Endothelial cell of umbilical vein (primary cell): ENCODE results near the gene CPLX1. TPM values are rescaled to one million over a fixed set of nuclear protein-coding genes. Genes with fewer than 3 reads are reported as not detected.

Experiments
- BruUV-seq: library from RNA; stranded (reverse); fragments of 400-500 nt; replicated peaks from 2 replicates; lab custom pipeline; 2021; lab: Mats Ljungman, UMichigan
- CTCF ChIA-PET: fragments of 300-600, 350-600 bp; sonication (Branson Sonifier 250); formaldehyde crosslinking; loops from one replicate; lab custom pipeline; 2021; ENCODE audit warnings: antibody characterized with exemption, inconsistent platforms; lab: Charles Lee
- POLR2A ChIA-PET: fragments of 300-600, 350-600 bp; sonication (Branson Sonifier 250); formaldehyde crosslinking; loops from one replicate; lab custom pipeline; 2021; ENCODE audit warnings: antibody characterized with exemption, inconsistent platforms; lab: Charles Lee
- DNase-seq: peaks from one replicate; pipeline ENCODE4 v3.0.0-alpha.2; 2011; ENCODE audit warnings: low read depth, low spot score
- FAIRE-seq: peaks from 2 replicates; lab custom pipeline; 2011; peaks lifted over from hg19 to GRCh38; lab: Jason Lieb, UNC
- H2AFZ ChIP-seq: 2 replicates; pipeline ENCODE4 v1.6.0; 2012; ENCODE audit warnings: low read depth, low read length, control low read depth, inconsistent platforms
- H3K27ac ChIP-seq: 2 replicates; pipeline ENCODE4 v1.5.1; 2011; ENCODE audit warnings: low read depth, mild to moderate bottlenecking, control low read depth, low read length, moderate library complexity; ENCODE audit not compliant: insufficient read depth
- H3K27me3 ChIP-seq, 2 experiments: 2 replicates each; pipeline versions ENCODE4 v1.6.0 to v1.6.1; 2011; ENCODE audit warnings: low read length in 2 of 2, mixed read lengths in 1 of 2; ENCODE audit not compliant: control insufficient read depth in 2 of 2, insufficient read depth in 2 of 2
- H3K36me3 ChIP-seq, 2 experiments: 2 replicates in 1 of 2; 3 replicates in 1 of 2; pipeline ENCODE4 v1.5.1; 2011; ENCODE audit warnings: low read length in 2 of 2, mild to moderate bottlenecking in 1 of 2, moderate library complexity in 1 of 2; ENCODE audit not compliant: control insufficient read depth in 2 of 2, insufficient read depth in 2 of 2; ENCODE audit errors: extremely low read depth in 1 of 2
- H3K4me1 ChIP-seq: 3 replicates; pipeline ENCODE4 v1.5.1; 2011; ENCODE audit warnings: mild to moderate bottlenecking, low read length; ENCODE audit not compliant: control insufficient read depth, insufficient read depth; ENCODE audit errors: extremely low read depth
- H3K4me2 ChIP-seq: 2 replicates; pipeline ENCODE4 v1.6.1; 2011; ENCODE audit warnings: low read length, control low read depth, mixed read lengths; ENCODE audit not compliant: insufficient read depth
- H3K4me3 ChIP-seq, 3 experiments: fragments of 200-600 bp in 1 of 3; sonication (generic), shearing (Covaris generic) in 1 of 3; replicated peaks in 1 of 3; 2 replicates each; pipeline ENCODE4 v1.5.1; 2011 to 2016; ENCODE audit warnings: control low read depth in 3 of 3, low read length in 3 of 3, mild to moderate bottlenecking in 2 of 3, inconsistent platforms in 1 of 3, low read depth in 1 of 3, moderate library complexity in 1 of 3; ENCODE audit not compliant: insufficient read depth in 1 of 3
- H3K79me2 ChIP-seq: 2 replicates; pipeline ENCODE4 v1.6.0; 2012; ENCODE audit warnings: low read length, inconsistent platforms; ENCODE audit not compliant: control insufficient read depth, insufficient read depth
- H3K9ac ChIP-seq: replicated peaks from 2 replicates; pipeline ENCODE3; 2011; ENCODE audit warnings: low read length, control low read depth; ENCODE audit not compliant: insufficient read depth; ENCODE audit errors: extremely low read depth
- H3K9me1 ChIP-seq: replicated peaks from 3 replicates; pipeline ENCODE4 v1.6.0; 2011; ENCODE audit warnings: mild to moderate bottlenecking, low read length; ENCODE audit not compliant: control insufficient read depth, insufficient read depth; ENCODE audit errors: extremely low read depth
- H3K9me3 ChIP-seq: replicated peaks from 2 replicates; pipeline ENCODE4 v1.5.1; 2012; ENCODE audit warnings: low read length, inconsistent platforms; ENCODE audit not compliant: control insufficient read depth, insufficient read depth
- H4K20me1 ChIP-seq: replicated peaks from 2 replicates; pipeline ENCODE3; 2011; ENCODE audit warnings: mild to moderate bottlenecking, low read length; ENCODE audit not compliant: control insufficient read depth, insufficient read depth; ENCODE audit errors: extremely low read depth
- EZH2 ChIP-seq: IDR thresholded peaks from 2 replicates; pipeline ENCODE4 v1.6.1; 2012; ENCODE audit warnings: borderline replicate concordance, low read depth, mild to moderate bottlenecking, moderate library complexity, low read length, inconsistent platforms; ENCODE audit not compliant: severe bottlenecking
- FOS ChIP-seq: IDR thresholded peaks from 2 replicates; pipeline ENCODE4 v1.6.1; 2011; ENCODE audit warnings: mild to moderate bottlenecking, low read length, moderate library complexity, borderline replicate concordance; ENCODE audit not compliant: insufficient read depth
- GATA2 ChIP-seq: IDR thresholded peaks from 2 replicates; pipeline ENCODE4 v1.7.0; 2011; ENCODE audit warnings: low read depth, mild to moderate bottlenecking, moderate library complexity, mixed read lengths, low read length; ENCODE audit not compliant: insufficient read length, insufficient read depth
- JUN ChIP-seq: IDR thresholded peaks from 2 replicates; pipeline ENCODE4 v1.6.1; 2011; ENCODE audit warnings: borderline replicate concordance, low read depth; ENCODE audit not compliant: insufficient read length, insufficient read depth
- MYC ChIP-seq: IDR thresholded peaks from one replicate; pipeline ENCODE4 v1.6.1; 2011; ENCODE audit warnings: mild to moderate bottlenecking, low read depth, low read length
- POLR2A ChIP-seq: IDR thresholded peaks from 2 replicates; pipeline ENCODE4 v1.6.1; 2012; ENCODE audit warnings: low read depth, mild to moderate bottlenecking, control low read depth, low read length
- POLR2AphosphoS5 ChIP-seq: IDR thresholded peaks from 2 replicates; pipeline ENCODE4 v1.6.1; 2012; ENCODE audit warnings: low read depth, mild to moderate bottlenecking, control low read depth, low read length, moderate library complexity; ENCODE audit not compliant: insufficient read depth
- dilution Hi-C: fragments of 300-500 bp; cut with MboI; formaldehyde crosslinking; loops from one replicate; pipeline ENCODE4 v1.15.0; 2019; ENCODE audit warnings: low sequenced_read_pairs; ENCODE audit not compliant: extremely low pct_ligation_motif_present
- intact Hi-C: fragments of 100-400 bp; cut with micrococcal nuclease; formaldehyde crosslinking; loops from one replicate; pipeline ENCODE4 v1.10.0; 2022
- polyA plus RNA-seq, 4 experiments: library from polyadenylated mRNA; depleted of rRNA in 3 of 4; stranded (reverse) in 3 of 4; unstranded in 1 of 4; fragments of >200 nt; gene quantifications; 2 replicates each; pipeline versions ENCODE4 v1.2.1 to v1.2.3, GENCODE V29; 2011 to 2012; ENCODE audit warnings: missing spikeins in 1 of 4
- total RNA-seq: library from RNA; stranded (reverse); gene quantifications from 2 replicates; pipeline ENCODE4 v1.2.3, GENCODE V29; 2021
- TF ChIP-seq, protein P1 (sequence below): IDR thresholded peaks from 2 replicates; pipeline ENCODE4 v1.6.1; 2011; ENCODE audit not compliant: insufficient read depth, insufficient read length
- TF ChIP-seq, protein P2 (sequence below), 2 donors: IDR thresholded peaks; 1 replicate in 1 of 2; 2 replicates in 1 of 2; pipeline ENCODE4 v1.5.1; 2011; ENCODE audit warnings: low read length in 2 of 2, mild to moderate bottlenecking in 2 of 2, moderate library complexity in 2 of 2, control low read depth in 1 of 2, inconsistent platforms in 1 of 2, low read depth in 1 of 2; ENCODE audit not compliant: insufficient read depth in 1 of 2; ENCODE audit errors: extremely low read depth in 1 of 2

Gene CPLX1
- total and polyA plus RNA-seq, 2 donors (not counting 3 experiments of a cell fraction or from before 2014, with no cell fraction given), result 1.0 to 1.8 TPM

DNA sequence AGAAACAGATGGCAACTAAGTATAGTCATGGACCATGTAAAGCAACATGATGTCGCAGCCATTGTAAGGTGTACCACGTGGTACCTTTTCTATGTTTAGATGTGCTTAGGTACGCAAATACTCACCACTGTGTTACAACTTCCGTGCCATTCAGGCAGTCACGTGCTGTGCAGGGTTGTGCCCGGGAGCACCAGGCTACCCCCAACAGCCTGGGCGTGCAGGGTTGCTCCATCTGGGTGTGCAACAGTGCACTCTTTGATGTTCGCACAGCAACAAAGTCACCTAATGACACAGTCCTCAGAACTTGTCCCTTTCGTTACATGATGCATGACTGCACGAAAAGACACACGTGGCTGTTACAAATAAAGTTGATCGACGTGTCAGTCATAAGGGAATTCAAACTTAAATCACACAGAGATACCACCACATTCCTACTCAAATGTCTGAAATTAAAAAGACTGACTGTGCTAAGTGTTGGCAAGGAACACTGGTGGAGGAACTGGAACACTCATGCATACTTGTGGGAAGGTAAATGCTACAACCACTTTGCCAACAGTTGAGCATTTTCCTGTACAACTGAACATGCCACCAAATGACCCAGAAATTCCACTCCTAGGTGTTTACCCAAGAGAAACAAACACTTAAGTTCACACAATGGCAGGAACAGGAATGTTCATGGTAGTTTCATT, 24.3 kb downstream of the CPLX1 start:
- H4K20me1 ChIP-seq, result no peaks in the 10 kb centered on the region
- intact Hi-C loops, result no loop called here
- H2AFZ ChIP-seq, result no peak overlapping the region
- CTCF ChIA-PET, result no interaction called here
- no peak for FAIRE-seq
- H3K36me3 ChIP-seq, result no peaks in the 10 kb centered on the region
- H3K9me1 ChIP-seq, result no peaks in the 10 kb centered on the region
- BruUV-seq, result no TSS peak
- no peak overlapping the region for H3K27ac ChIP-seq
- no peaks in the 10 kb centered on the region for H3K4me1 ChIP-seq
- no peaks in the 10 kb centered on the region for H3K9me3 ChIP-seq
- POLR2A ChIA-PET, result no interaction called here
- H3K4me2 ChIP-seq, result no peak overlapping the region
- H3K9ac ChIP-seq, result no peak overlapping the region
- DNase-seq, result no peak
- no peaks in the 10 kb centered on the region for H3K79me2 ChIP-seq
- H3K27me3 ChIP-seq, result peaks cover 0 to 15% of the 10 kb centered on the region in 2 experiments
- TF ChIP-seq POLR2A (no peak), EZH2 (no peak), FOS (no peak), GATA2 (no peak)
- TF ChIP-seq, protein P1, sequence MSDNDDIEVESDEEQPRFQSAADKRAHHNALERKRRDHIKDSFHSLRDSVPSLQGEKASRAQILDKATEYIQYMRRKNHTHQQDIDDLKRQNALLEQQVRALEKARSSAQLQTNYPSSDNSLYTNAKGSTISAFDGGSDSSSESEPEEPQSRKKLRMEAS, result no peak
- dilution Hi-C loops, result no loop called here
- no peak overlapping the region for H3K4me3 ChIP-seq

DNA sequence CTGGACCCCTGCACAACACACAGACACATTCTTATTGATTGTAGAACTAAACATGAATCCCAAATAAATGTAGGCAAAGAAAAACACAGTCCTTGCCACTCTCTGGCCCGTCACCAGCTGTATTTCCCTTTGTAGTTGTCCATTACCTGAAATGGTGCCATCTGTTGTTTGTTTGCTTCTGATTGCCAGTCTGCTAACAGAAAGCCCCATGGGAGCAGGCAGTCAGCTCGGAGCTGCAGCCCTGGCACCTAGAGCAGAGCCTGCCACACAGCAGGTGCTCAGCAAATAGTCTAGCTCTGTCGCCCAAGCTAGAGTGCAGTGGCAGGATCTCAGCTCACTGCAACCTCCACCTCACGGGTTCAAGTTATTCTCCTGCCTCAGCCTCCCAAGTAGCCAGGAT, 28.9 kb downstream of the CPLX1 start:
- TF ChIP-seq POLR2AphosphoS5 (no peak), GATA2 (no peak), EZH2 (no peak), JUN (no peak), POLR2A (no peak), FOS (no peak), MYC (no peak)
- TF ChIP-seq, protein P2, sequence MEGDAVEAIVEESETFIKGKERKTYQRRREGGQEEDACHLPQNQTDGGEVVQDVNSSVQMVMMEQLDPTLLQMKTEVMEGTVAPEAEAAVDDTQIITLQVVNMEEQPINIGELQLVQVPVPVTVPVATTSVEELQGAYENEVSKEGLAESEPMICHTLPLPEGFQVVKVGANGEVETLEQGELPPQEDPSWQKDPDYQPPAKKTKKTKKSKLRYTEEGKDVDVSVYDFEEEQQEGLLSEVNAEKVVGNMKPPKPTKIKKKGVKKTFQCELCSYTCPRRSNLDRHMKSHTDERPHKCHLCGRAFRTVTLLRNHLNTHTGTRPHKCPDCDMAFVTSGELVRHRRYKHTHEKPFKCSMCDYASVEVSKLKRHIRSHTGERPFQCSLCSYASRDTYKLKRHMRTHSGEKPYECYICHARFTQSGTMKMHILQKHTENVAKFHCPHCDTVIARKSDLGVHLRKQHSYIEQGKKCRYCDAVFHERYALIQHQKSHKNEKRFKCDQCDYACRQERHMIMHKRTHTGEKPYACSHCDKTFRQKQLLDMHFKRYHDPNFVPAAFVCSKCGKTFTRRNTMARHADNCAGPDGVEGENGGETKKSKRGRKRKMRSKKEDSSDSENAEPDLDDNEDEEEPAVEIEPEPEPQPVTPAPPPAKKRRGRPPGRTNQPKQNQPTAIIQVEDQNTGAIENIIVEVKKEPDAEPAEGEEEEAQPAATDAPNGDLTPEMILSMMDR (IDR thresholded peaks at IDR 0.05; ENCODE audit: extremely low read depth in 1 of 2, insufficient read depth in 1 of 2, low read depth in 1 of 2, low read length in 2 of 2), result no peak
- TF ChIP-seq, protein P1, result no peak
- no peak overlapping the region for H3K4me2 ChIP-seq
- CTCF ChIA-PET, result interaction anchor here (0.6 kb wide), 1 partner anchor 105 kb away, joined by 3 read pairs; no protein-coding TSS in a partner anchor
- no peaks in the 10 kb centered on the region for H4K20me1 ChIP-seq
- H3K9me1 ChIP-seq, result no peaks in the 10 kb centered on the region
- no peak overlapping the region for H3K4me3 ChIP-seq
- no peaks in the 10 kb centered on the region for H3K4me1 ChIP-seq
- dilution Hi-C loops (no loop called here), intact Hi-C loops (no loop called here)
- H3K9me3 ChIP-seq, result no peaks in the 10 kb centered on the region
- H3K79me2 ChIP-seq, result no peaks in the 10 kb centered on the region
- no peak for DNase-seq
- no peak overlapping the region for H3K9ac ChIP-seq
- no peak for FAIRE-seq
- POLR2A ChIA-PET, result no interaction called here
- H3K27ac ChIP-seq, result no peak overlapping the region
- H3K27me3 ChIP-seq, result peaks cover 37% of the 10 kb centered on the region in 2 experiments
- no peak overlapping the region for H2AFZ ChIP-seq
- BruUV-seq, result no TSS peak
- no peaks in the 10 kb centered on the region for H3K36me3 ChIP-seq
